Stimulated activated CD4-positive, alpha-beta T cell treated with anti-CD3 and anti-CD28 coated beads, Interleukin-12 subunit alpha, Interleukin-12 subunit beta, amount 100 ng/mL, for 48 hours (primary cell): ENCODE measurements around the gene ACSM2A.
"Not testable (repeated sequence)": the region's sequence is repeated elsewhere in the genome, so short reads cannot be mapped to it uniquely, and the experiment has no call there.

Experiments
- DNase-seq, 3 donors: peaks; one replicate each; pipeline ENCODE4 v3.0.0-alpha.2; 2020; ENCODE audit warnings: low read depth in 2 of 3, low spot score in 1 of 3

The ACSM2A gene

DNA sequence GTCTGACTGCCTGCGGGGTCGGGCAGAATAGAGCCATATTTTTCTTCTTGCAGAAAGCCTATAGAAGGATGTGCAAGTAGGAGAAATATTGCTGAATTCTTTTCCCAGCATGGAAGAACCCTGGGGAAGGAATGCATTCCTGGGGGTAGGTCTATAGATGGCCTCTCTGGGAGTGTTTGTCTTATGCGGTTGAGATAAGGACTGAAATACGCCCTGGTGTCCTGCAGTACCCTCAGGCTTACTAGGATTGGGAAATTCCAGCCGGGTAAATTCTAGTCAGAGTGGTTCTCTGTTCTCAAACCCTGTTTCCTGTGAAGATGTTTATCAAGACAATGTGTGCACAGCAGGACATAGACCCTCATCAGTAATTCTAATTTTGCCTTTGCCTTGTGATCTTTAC, 2.3 kb downstream of the ACSM2A start:
- DNase-seq: not testable (repeated sequence)

DNA sequence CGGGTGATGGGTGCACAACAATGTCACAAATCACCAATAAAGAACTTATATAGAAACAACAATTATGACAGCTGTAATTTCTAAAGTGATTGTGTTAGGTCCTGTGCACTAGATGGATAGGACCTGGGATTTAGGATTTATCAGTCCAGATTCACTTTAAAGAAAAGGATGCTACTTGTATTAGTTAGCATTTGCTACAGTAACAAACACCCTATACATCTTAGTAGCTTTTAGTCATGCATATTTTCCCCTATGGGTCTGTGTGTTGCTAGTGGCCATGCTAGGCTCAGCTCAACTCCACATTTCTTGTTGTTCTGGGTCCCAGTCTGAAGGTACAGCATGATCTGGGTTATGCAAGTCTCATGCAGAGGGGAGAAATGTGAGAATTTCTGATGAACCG, 7.9 kb downstream of the ACSM2A start:
- not testable (repeated sequence) for DNase-seq

DNA sequence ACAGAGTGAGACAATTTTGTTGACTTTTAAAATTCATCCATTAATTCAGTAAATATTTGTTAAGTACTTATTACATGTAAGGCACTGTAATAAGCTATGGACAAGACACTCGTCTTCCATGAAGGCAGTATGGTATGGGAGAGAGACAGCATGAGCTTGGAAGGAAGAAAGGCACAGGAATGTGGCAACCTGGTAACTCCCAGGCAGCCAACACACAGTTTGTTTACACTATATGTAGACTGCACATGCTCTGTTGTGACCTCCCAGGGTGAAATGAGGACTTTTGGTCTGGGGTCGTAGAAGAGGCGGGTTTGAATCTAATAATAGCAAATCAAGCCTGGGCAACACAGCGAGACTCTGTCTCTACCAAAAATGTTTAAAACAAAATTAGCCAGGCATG, 9.0 kb downstream of the ACSM2A start:
- DNase-seq: not testable (repeated sequence)

DNA sequence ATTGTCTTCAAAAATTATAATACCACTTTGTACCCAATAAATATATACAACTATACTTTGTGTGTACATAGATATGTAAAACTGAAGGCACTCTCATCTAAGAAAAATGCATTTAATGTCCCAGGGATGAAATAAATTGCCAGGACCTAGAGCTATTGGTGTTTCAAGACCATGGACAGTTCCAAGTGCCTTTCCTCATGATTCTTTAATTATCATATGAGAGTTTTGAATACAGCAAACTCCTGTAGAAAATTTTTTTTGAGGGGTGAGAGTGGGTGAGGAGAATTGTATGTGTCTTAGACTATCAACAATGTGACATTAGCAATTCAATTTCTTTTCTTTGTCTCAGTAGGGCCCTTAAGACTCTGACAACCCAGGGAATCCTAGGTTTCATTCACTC, 17.6 kb downstream of the ACSM2A start:
- DNase-seq: not testable (repeated sequence)

DNA sequence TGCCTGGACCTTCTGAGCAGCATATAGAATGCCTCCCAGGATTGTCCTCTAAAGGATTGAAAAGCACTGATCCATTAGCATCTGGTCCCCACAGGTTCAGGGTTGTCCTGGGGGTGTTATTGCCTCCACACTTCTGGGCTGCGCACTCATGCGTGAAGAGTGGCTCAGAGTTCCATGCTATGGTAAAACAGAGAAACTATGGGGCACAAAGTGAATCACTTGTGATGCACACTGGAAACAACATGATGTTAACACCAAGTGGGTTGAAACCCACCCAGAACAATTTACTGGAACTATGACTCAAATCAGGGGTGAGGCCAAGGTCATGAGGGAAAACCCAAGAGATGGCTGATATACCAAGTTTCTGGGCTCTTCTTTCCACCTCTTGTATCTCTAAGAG, 18.6 kb downstream of the ACSM2A start:
- DNase-seq: not testable (repeated sequence)

DNA sequence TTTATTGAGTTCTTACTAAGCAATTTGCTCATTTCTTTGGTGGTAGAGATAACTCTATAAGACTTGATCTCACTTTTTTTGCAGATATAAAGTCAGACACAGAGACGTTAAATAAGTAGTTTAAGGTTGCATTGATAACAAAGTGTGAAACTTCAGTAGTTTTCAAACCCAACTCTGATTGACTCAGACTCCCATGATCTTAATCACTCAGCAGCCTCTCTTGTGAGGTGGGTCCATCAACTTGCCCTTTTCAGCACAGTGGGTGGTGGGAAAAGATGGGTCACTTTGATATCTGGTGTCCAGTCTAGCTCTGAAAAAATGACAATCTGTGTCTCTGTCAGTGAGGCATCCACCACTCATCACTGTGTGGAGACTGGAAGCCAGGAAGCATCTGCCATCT, 19.4 kb downstream of the ACSM2A start:
- not testable (repeated sequence) for DNase-seq

DNA sequence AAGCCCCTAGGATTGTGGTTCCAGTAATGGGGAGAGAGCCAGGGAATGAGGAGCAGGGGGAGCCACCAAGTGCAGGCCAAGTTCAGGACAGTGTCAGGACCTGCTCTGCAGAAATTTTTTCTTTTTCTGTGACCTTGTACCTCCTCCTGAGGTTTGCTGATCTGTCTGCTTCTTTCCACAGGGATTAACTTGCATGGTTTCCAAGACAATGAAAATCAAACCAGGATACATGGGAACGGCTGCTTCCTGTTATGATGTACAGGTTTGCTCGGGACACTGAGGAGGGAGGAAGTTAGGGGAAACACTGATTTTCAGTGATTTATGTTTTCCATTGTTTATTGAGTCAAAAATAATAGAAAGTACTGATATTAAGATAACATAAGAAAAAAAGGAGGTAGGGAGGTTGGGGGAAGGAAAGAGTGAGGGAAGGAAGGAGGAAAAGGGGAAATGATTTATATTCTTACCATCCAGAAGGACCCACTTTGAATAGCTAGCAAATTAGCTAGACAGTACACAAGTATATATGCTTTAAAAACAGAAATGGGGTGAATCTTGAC, 25.9 kb downstream of the ACSM2A start:
- DNase-seq: not testable (repeated sequence)

DNA sequence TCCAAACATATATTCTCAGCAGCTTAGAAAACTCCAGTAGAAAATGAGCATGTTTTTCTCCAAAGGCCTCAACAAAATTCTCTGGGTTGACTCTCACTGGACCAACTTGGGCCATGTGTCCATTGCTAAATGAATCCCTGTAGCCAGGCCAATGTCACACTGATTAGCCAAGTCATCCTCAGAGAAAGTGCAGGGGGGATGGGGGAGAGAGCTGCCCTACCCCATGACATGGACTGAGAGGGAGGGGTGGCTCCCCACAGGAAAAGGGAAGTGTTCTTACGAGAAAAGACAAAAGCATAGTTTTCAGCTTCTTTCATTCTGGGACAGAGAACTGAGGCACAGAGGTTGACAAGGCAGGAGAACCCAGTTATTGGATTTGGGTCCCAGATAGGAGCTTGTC, 32.7 kb downstream of the ACSM2A start:
- not testable (repeated sequence) for DNase-seq

DNA sequence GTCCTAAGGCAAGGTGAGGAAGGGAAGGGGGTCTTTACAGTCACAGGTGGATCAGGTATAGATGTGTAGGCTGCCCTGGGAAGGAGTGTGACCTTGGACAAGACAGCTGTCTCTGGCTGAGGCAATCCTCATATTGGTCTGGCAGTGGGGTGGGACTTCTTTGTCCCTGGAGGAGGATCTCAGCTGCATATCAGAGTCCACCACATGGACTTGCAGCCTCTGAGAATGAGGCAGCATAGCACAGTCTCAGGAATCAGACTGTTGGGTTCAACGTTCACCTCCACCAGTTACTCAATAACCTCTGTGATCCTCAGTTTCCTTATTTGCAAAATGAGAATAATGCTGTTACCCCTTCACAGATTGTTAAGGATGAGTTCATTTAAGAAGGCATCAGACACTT, 33.4 kb downstream of the ACSM2A start:
- DNase-seq: no peak

DNA sequence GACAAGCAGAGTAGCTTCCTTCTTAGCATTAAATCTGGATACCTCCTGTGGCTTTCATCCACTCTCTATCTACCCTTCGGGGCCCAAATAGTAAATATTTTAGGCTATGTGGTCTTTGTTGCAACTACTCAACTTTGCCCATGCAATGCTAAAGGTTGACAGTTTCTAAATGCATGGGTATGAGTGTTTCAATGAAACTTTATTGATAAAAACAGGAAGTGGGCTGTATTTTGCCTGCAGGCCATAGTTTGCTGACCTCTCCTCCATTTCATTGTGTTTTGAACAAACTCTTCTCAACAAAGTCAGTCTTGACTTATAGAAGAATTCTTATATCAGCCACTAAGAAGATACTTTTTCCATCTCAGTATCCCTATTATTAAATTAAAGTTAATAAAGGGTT, 34.1 kb downstream of the ACSM2A start:
- DNase-seq: no peak

DNA sequence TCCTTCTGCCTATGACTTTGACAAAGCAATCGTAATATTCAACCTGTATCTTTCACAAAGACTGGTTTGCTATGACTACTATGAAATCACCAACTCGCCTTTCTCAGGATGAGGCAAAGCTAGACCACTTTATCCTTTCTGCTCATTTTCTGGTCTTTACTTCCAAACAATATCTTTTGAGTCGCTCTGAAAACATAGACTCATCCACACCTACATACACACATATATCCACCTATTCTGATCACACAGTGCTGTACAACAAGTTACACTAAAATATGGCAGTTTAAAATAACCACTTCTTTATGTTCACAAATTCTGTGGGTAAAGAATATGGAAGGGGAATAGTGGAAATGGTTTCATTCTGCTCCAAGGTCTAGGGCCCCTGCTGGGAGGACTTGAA, 39.7 kb downstream of the ACSM2A start:
- not testable (repeated sequence) for DNase-seq

DNA sequence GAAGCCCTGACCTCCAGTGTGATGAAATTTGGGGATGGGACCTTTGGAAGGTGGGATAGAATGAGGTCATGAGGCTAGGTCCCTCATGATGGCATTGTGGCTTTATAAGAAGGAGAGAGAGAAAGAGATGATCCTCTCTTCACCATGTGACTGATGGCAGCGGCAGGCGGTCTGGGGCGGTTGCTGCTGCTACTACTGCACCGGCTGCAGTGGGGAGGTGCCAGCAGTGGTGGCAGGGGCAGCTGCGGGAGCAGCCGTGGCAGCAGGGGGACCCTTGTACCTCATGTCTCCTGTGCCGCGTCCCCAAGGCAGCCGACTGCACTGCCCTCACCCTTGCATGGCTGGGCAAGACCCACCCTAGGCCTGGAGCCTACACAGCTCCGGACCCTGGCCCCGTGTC, 40.1 kb downstream of the ACSM2A start:
- DNase-seq: not testable (repeated sequence)

DNA sequence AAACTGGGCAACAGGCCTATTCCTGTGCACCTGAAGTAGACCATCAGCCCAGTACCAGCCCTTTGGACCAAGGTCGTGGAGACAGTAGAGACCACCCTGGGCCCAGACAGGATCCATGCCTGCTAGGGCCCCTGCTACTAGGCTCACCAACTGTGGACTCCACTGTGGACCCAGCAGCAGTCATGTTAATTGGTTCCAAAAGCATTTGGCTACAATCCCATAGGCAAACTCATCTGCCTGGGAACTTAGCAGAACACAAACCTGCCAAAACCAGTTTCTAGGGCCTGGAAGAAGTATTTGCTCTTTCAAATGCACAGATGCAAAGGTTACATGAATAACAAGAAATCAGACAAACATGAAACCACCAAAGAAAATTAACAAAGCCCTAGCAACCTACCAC, 53.1 kb downstream of the ACSM2A start:
- no peak for DNase-seq

DNA sequence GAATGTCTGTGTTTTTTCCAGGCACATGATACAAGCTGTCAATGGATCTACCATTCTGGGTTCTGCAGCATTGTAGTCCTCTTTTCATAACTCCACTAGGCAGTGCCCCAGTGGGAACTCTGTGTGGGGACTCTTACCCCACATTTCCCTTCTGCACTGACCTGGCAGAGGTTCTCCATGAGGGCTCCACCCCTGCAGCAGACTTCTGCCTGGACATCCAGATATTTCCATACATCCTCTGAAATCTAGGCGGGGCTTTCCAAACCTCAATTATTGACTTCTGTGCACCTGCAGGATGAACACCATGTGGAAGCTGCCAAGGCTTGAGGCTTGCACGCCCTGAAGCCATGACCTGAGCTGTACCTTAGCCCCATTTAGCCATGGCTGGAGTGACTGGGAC, 56.0 kb downstream of the ACSM2A start:
- DNase-seq: no peak

DNA sequence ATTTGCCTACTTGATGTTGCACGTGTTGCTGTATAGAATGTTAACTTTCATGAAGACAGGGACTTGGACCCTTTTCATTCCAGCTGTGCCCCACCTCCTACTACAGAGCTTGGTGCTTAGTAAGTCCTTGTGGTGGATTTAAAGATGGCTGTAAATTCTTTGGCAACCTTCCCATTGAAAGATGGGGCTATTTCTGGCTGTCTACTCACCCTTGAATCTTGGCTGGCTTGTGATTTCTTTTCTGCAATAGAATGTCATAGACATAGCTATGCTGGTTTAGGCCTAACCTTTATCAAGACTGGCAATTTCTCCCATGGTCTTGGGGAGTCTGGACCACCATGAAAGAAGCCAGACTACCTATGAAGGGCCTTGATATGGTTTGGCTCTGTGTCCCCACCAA, 59.0 kb downstream of the ACSM2A start:
- DNase-seq: no peak

DNA sequence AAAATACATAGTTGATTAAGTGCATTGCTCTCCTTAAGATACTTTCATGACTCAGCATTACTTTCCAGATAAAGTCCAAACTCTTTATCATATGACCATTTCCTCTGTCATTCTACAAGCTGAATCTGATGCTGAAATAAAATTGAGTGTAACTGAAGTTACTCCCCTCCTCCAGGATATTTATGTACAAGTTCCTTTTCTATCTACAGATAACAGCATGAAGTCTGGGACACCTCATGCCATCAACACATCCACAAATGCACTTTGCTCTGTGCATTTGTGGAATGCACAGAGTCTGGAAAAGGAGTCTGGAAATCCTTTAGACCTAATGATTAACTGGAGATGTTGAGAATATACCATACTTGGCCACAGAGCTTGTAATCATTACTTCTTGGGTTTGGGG, 64.4 kb downstream of the ACSM2A start:
- no peak for DNase-seq

DNA sequence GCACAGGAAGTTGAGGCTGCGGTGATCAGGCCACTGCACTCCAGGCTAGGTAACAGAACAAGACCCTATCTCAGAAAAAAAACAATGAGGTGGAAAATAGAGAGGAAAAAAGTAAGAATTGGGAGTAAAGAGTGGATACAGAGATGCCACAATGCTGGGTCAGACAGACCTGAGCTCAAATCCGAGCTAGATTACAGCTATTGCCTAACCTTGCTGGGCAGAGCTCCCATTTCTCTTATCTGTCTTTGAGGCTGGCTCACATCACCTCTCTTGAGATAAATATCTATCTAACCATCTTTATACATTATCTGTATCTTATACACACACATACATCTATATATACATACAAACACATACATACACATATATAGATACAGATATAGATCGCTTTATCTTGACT, 65.8 kb downstream of the ACSM2A start:
- no peak for DNase-seq

DNA sequence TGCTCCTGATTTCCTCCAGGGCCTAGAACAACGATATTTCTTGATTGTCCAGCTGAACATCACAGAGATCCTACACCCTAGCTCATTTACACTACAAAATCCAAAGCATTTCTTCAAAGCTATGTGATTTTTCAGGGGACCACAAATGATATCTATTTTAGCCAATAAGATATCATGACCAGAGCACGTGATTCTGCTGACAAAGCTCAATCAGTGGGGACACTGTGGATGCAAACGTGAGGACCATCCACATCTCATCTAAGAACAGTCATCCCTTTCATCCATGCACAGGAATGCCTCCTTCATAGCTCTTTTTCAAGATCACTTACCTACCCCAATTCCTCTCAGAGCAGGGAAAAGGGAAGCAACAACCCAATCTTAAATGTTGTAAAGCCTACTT, 67.9 kb downstream of the ACSM2A start:
- DNase-seq: no peak

DNA sequence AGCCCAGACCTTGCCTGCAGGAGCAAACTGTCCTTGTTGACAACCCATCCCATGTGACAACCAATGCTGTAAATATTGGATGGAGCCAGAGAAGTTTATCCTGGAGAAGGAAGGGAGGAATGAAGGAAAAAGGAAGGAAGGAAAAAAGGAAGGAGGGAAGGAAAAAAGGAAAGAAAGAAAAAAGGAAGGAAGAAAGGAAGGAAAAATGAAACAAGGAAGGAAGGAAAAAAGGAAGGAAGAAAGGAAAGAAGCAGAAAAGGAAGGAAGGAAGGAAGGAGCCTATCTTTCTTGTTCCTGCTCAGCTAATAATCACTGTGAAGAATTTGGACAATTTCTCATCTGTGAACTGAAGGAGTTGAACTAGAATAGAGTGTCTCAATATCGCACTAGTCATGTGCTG, 68.8 kb downstream of the ACSM2A start:
- DNase-seq: no peak

DNA sequence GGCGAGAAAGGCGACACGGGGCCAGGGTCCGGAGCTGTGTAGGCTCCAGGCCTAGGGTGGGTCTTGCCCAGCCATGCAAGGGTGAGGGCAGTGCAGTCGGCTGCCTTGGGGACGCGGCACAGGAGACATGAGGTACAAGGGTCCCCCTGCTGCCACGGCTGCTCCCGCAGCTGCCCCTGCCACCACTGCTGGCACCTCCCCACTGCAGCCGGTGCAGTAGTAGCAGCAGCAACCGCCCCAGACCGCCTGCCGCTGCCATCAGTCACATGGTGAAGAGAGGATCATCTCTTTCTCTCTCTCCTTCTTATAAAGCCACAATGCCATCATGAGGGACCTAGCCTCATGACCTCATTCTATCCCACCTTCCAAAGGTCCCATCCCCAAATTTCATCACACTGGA, 80.5 kb downstream of the ACSM2A start:
- DNase-seq: not testable (repeated sequence)

DNA sequence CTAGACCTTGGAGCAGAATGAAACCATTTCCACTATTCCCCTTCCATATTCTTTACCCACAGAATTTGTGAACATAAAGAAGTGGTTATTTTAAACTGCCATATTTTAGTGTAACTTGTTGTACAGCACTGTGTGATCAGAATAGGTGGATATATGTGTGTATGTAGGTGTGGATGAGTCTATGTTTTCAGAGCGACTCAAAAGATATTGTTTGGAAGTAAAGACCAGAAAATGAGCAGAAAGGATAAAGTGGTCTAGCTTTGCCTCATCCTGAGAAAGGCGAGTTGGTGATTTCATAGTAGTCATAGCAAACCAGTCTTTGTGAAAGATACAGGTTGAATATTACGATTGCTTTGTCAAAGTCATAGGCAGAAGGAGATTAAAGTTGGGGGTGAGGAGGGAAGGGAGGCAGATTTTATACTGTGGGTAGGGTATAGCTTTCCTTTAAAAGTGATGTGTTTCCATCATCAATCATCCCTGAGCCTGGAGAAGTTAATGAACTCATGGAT, 81.0 kb downstream of the ACSM2A start:
- DNase-seq: not testable (repeated sequence)

DNA sequence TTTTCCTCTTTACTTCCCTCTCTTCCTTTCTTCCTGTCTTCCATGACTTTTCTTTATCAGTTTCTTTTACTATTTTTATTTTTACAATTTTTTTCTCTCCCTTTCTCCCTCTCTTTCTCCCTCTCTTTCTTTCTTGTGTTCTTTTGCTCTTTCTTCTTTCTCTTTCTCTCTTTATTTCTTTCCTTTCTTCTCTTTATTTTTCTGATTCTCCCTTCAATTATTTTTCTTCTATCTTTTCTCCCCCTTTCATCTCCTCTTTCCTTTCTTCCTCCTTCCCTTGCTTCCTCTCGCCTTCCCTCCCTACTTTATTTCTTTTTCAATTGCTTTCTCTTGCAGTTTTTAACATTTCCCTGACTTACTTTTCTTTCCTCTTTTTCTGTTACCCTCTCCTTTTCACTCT, 85.3 kb downstream of the ACSM2A start:
- DNase-seq: not testable (repeated sequence)
